ENCODE data around the gene DNAH7.

The DNAH7 gene

GRCh38 chr2:195998070-195998469 lies 70.6 kb downstream of the DNAH7 start:
- H3K4me1 ChIP-seq, result no peaks in the 10 kb centered on the region
- no peak overlapping the region for H3K4me3 ChIP-seq
- no peak for TF ChIP-seq CTCF (IDR thresholded peaks at IDR 0.05)
- no peak overlapping the region for H3K27ac ChIP-seq
- no peaks in the 10 kb centered on the region for H3K36me3 ChIP-seq
- no peak for DNase-seq
- H3K9me3 ChIP-seq, result no peaks in the 10 kb centered on the region
- no peaks in the 10 kb centered on the region for H3K27me3 ChIP-seq
- intact Hi-C loops (cut with DNase I; ENCODE audit: low total_unique reads), result no loop called here

- no peak for TF ChIP-seq CTCF (IDR thresholded peaks at IDR 0.05)
- no peak overlapping the region for H3K27ac ChIP-seq
- intact Hi-C loops (cut with DNase I; ENCODE audit: low total_unique reads), result no loop called here
- no peaks in the 10 kb centered on the region for H3K9me3 ChIP-seq
- H3K27me3 ChIP-seq, result no peaks in the 10 kb centered on the region
- no peaks in the 10 kb centered on the region for H3K36me3 ChIP-seq
- H3K4me3 ChIP-seq, result no peak overlapping the region
- no peak for DNase-seq
- no peaks in the 10 kb centered on the region for H3K4me1 ChIP-seq
Measured at GRCh38 chr2:195995499-195995898, 73.1 kb downstream of the DNAH7 start.

GRCh38 chr2:195993623-195994022 lies 75.0 kb downstream of the DNAH7 start:
- Histone ChIP-seq H3K27ac (no peak overlapping the region), H3K4me3 (no peak overlapping the region), H3K4me1 (no peaks in the 10 kb centered on the region), H3K9me3 (no peaks in the 10 kb centered on the region), H3K27me3 (no peaks in the 10 kb centered on the region), H3K36me3 (no peaks in the 10 kb centered on the region)
- TF ChIP-seq CTCF (IDR thresholded peaks at IDR 0.05), result no peak
- intact Hi-C loops (cut with DNase I; ENCODE audit: low total_unique reads), result no loop called here
- no peak for DNase-seq

GRCh38 chr2:195985741-195986140 lies 82.9 kb downstream of the DNAH7 start:
- Histone ChIP-seq H3K27me3 (no peaks in the 10 kb centered on the region), H3K36me3 (no peaks in the 10 kb centered on the region), H3K9me3 (no peaks in the 10 kb centered on the region), H3K4me3 (no peak overlapping the region), H3K27ac (no peak overlapping the region), H3K4me1 (no peaks in the 10 kb centered on the region)
- intact Hi-C loops (cut with DNase I; ENCODE audit: low total_unique reads), result no loop called here
- DNase-seq, result no peak
- TF ChIP-seq CTCF (IDR thresholded peaks at IDR 0.05), result no peak

- no peak overlapping the region for H3K4me3 ChIP-seq
- H3K27me3 ChIP-seq, result no peaks in the 10 kb centered on the region
- intact Hi-C loops (cut with DNase I; ENCODE audit: low total_unique reads), result no loop called here
- no peak for TF ChIP-seq CTCF (IDR thresholded peaks at IDR 0.05)
- H3K9me3 ChIP-seq, result no peaks in the 10 kb centered on the region
- no peaks in the 10 kb centered on the region for H3K36me3 ChIP-seq
- H3K4me1 ChIP-seq, result no peaks in the 10 kb centered on the region
- no peak for DNase-seq
- no peak overlapping the region for H3K27ac ChIP-seq
Measured at GRCh38 chr2:195984923-195985726, 83.5 kb downstream of the DNAH7 start.
